Measurements from ENCODE around the gene PEX7.
"Not testable (repeated sequence)": the region's sequence is repeated elsewhere in the genome, so short reads cannot be mapped to it uniquely, and the experiment has no call there.

Gene PEX7

GRCh38 chr6:136958168-136958567, 135.8 kb downstream of the PEX7 start:
- no peak for DNase-seq

- DNase-seq: no peak
Measured at GRCh38 chr6:136959471-136959891, 137.1 kb downstream of the PEX7 start.

GRCh38 chr6:136959935-136960334, 137.5 kb downstream of the PEX7 start:
- not testable (repeated sequence) for DNase-seq

- no peak for DNase-seq
Measured at GRCh38 chr6:136960781-136961180, 138.4 kb downstream of the PEX7 start.

- no peak for DNase-seq
Measured at GRCh38 chr6:136961848-136962247, 139.5 kb downstream of the PEX7 start.

- no peak for DNase-seq
Measured at GRCh38 chr6:136962661-136963060, 140.3 kb downstream of the PEX7 start.

- DNase-seq: no peak
Measured at GRCh38 chr6:136963259-136963658, 140.9 kb downstream of the PEX7 start.

All from NCI-H187 treated with DMSO at 0.1 percent for 48 hours (cell line).